Osteocyte (in vitro differentiated cells): Measurements from ENCODE around the gene SLC23A1. TPM values are rescaled to one million over a fixed set of nuclear protein-coding genes. Genes with fewer than 3 reads are reported as not detected.

ENCODE experiments used
- DNase-seq: peaks from one replicate; pipeline ENCODE4 v3.0.0; 2021; ENCODE audit warnings: mixed read lengths; ENCODE audit not compliant: unreplicated experiment; ENCODE audit errors: extremely low spot score
- H3K27ac Mint-ChIP-seq: one replicate; pipeline ENCODE4 v1.8.0; 2021; ENCODE audit warnings: mild to moderate bottlenecking, mixed read lengths; ENCODE audit not compliant: unreplicated experiment
- H3K27me3 Mint-ChIP-seq: one replicate; pipeline ENCODE4 v1.8.0; 2021; ENCODE audit warnings: mixed read lengths; ENCODE audit not compliant: unreplicated experiment
- H3K36me3 Mint-ChIP-seq: one replicate; pipeline ENCODE4 v1.8.0; 2021; ENCODE audit warnings: mixed read lengths; ENCODE audit not compliant: unreplicated experiment
- H3K4me1 Mint-ChIP-seq: one replicate; pipeline ENCODE4 v1.8.0; 2021; ENCODE audit warnings: mixed read lengths; ENCODE audit not compliant: unreplicated experiment
- H3K4me3 Mint-ChIP-seq: one replicate; pipeline ENCODE4 v1.8.0; 2021; ENCODE audit warnings: mild to moderate bottlenecking, moderate library complexity, mixed read lengths; ENCODE audit not compliant: unreplicated experiment
- H3K9me3 Mint-ChIP-seq: one replicate; pipeline ENCODE4 v1.8.0; 2021; ENCODE audit warnings: mixed read lengths; ENCODE audit not compliant: unreplicated experiment
- total RNA-seq: library from RNA; stranded (reverse); gene quantifications from 2 replicates; pipeline ENCODE4 v1.2.1, GENCODE V29; 2021
- TF ChIP-seq, protein P1 (sequence below): fragments of 200-600 bp; sonication (generic); IDR thresholded peaks from 2 replicates; pipeline ENCODE4 v1.5.0; 2021; ENCODE audit warnings: antibody characterized with exemption, mild to moderate bottlenecking, moderate library complexity

SLC23A1 gene
- total RNA-seq, 1 donor from 2014 or later: not detected

DNA sequence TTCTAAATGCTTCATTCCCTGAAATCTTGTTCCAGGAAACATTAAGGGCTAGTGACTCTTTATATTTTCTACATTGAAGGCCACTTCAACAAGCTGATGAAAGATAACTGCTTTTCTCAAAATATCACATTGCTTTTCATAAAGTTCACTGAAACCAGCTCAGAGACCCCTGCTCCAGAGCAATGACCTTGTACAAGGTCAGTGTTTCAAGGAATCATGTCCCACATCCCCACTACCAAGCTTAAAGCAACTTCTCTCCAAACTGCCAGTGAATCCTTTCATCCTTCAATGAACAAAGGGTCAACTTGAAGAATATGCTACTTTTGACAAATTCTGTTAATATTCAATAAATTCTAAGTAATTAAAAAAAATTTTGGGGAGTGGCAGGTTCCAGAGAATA is 32.8 kb upstream of the SLC23A1 start:
- Mint-ChIP-seq H3K36me3 (peaks cover 39% of the 10 kb centered on the region), H3K9me3 (no peaks in the 10 kb centered on the region), H3K27me3 (no peaks in the 10 kb centered on the region), H3K4me1 (peaks cover 8% of the 10 kb centered on the region), H3K27ac (no peak overlapping the region), H3K4me3 (no peak overlapping the region)
- no peak for DNase-seq
- TF ChIP-seq, protein P1, sequence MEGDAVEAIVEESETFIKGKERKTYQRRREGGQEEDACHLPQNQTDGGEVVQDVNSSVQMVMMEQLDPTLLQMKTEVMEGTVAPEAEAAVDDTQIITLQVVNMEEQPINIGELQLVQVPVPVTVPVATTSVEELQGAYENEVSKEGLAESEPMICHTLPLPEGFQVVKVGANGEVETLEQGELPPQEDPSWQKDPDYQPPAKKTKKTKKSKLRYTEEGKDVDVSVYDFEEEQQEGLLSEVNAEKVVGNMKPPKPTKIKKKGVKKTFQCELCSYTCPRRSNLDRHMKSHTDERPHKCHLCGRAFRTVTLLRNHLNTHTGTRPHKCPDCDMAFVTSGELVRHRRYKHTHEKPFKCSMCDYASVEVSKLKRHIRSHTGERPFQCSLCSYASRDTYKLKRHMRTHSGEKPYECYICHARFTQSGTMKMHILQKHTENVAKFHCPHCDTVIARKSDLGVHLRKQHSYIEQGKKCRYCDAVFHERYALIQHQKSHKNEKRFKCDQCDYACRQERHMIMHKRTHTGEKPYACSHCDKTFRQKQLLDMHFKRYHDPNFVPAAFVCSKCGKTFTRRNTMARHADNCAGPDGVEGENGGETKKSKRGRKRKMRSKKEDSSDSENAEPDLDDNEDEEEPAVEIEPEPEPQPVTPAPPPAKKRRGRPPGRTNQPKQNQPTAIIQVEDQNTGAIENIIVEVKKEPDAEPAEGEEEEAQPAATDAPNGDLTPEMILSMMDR: no peak

DNA sequence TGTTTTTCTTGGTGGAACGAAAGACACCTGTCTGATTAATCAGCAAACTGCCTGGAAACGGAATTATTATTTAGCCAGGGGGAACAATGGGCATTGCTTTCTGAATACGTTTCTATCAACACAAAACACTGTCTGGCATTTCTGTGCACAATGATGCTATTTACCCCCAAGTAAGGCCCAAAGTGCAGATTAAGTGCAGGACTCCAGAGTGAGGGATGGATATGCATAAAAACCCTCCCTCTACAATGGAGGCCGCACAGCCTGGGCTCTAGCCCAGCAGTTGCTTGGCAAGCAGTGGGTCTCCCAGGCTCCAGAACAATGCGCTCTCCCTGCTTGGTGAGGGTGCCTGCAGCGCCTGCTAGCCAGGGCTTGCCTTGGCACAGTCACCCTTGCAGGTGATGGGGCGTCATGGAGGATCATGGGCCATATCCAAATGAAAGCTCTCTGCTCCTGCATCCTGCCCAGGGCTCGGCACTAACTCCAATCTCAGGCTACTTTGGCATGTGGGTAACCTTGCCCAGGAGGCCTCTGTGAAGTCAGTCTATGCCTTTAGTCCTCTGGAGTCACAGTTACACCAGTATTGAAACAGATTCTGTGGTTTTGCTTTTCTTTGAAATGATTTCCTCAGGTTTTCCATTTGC is 32.2 kb upstream of the SLC23A1 start:
- H3K27me3 Mint-ChIP-seq: no peaks in the 10 kb centered on the region
- TF ChIP-seq, protein P1: no peak
- peaks cover 34% of the 10 kb centered on the region for H3K36me3 Mint-ChIP-seq
- H3K4me3 Mint-ChIP-seq: no peak overlapping the region
- H3K9me3 Mint-ChIP-seq: no peaks in the 10 kb centered on the region
- H3K4me1 Mint-ChIP-seq: peaks cover 8% of the 10 kb centered on the region
- H3K27ac Mint-ChIP-seq: no peak overlapping the region
- no peak for DNase-seq

DNA sequence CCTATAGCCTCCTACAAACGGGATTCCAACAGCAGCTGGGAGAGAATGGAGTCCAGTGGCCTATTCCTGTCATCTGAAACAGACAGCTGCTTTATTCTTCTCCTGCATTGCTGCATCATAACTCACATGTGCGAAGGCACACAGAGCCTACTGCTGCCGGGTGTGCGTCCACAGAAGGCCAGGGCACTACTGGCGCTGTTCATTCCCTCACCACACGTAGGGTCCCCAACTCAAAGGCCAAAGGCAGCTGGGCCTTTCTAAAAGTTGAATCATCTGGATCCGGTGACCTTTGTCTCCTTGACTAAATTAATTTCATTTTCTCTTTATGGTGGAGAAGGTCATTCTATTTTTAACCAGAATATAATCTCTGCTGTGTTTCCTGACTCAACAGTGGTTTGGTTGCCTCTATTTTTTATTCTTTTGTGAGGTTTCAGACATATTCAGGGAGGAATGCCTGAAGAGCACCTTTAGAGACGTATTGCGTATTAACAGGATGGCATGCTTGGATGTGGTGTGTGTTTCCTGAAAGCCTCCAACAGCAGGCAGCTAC is 31.6 kb upstream of the SLC23A1 start:
- peaks cover 29% of the 10 kb centered on the region for H3K36me3 Mint-ChIP-seq
- no peaks in the 10 kb centered on the region for H3K9me3 Mint-ChIP-seq
- H3K4me3 Mint-ChIP-seq: no peak overlapping the region
- no peaks in the 10 kb centered on the region for H3K27me3 Mint-ChIP-seq
- no peak overlapping the region for H3K27ac Mint-ChIP-seq
- no peak for DNase-seq
- H3K4me1 Mint-ChIP-seq: peaks cover 8% of the 10 kb centered on the region
- TF ChIP-seq, protein P1: no peak

DNA sequence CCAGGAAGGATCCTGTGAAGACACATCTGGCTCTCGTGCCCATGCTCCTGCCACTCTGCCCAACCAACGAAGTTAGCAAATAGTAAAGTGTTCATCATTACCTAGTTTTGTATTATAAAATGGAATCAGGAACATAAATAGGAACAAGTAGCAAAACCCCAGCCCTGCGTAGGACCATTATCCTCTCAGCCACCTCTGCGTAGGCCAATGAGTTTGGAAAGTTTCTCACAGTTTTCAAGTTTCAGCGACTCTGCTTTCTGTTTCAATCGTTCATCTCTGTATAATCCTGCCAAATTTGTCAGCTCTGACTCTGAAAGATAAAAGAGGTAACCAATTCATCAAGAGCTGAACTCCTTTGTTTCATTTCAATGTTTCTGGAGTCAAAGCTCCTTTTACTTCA is 30.9 kb upstream of the SLC23A1 start:
- TF ChIP-seq, protein P1: no peak
- no peak overlapping the region for H3K27ac Mint-ChIP-seq
- H3K27me3 Mint-ChIP-seq: no peaks in the 10 kb centered on the region
- H3K36me3 Mint-ChIP-seq: peaks cover 24% of the 10 kb centered on the region
- DNase-seq: no peak
- no peak overlapping the region for H3K4me3 Mint-ChIP-seq
- H3K9me3 Mint-ChIP-seq: no peaks in the 10 kb centered on the region
- H3K4me1 Mint-ChIP-seq: peaks cover 8% of the 10 kb centered on the region

DNA sequence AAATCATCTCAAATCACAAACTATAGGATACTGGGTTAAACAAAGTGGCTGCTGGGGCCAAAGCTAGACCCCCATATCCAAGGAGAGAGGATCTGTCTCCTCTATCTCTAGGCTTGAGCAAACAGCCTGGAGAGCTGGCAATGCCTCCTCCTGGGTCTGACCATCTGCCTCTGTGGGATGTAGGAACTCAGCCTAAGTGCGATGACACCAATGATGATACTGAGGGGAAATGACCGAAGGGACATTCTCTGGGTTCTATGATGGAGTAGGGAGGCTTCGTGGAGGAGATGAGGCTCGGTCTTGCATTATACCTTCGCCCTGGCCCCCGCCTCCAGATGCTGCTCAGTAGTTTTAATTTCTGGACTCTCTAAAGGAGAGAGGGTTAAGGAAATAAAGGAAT is 30.1 kb upstream of the SLC23A1 start:
- TF ChIP-seq, protein P1: no peak
- Mint-ChIP-seq H3K27ac (no peak overlapping the region), H3K36me3 (peaks cover 17% of the 10 kb centered on the region), H3K9me3 (no peaks in the 10 kb centered on the region), H3K27me3 (no peaks in the 10 kb centered on the region), H3K4me1 (peaks cover 6% of the 10 kb centered on the region), H3K4me3 (no peak overlapping the region)
- no peak for DNase-seq
